MM.1S (cell line): ENCODE data around the gene TOM1.

Experiments used
- EZH2 ChIP-seq: fragments of 300-600 bp; sonication (generic); optimal IDR thresholded peaks from 2 replicates; pipeline ENCODE3; 2017; ENCODE audit warnings: low read depth, mild to moderate bottlenecking, antibody characterized with exemption, low read length, mixed read lengths
- EZH2phosphoT487 ChIP-seq: fragments of 300-600 bp; sonication (generic); IDR thresholded peaks from 2 replicates; pipeline ENCODE4 v1.6.1; 2018; ENCODE audit warnings: antibody characterized with exemption, low read length
- TF ChIP-seq, protein P1 (sequence below): fragments of 300-600 bp; sonication (generic); IDR thresholded peaks from 2 replicates; pipeline ENCODE4 v1.5.1; 2016; ENCODE audit warnings: antibody characterized with exemption, low read length, mixed read lengths

DNA sequence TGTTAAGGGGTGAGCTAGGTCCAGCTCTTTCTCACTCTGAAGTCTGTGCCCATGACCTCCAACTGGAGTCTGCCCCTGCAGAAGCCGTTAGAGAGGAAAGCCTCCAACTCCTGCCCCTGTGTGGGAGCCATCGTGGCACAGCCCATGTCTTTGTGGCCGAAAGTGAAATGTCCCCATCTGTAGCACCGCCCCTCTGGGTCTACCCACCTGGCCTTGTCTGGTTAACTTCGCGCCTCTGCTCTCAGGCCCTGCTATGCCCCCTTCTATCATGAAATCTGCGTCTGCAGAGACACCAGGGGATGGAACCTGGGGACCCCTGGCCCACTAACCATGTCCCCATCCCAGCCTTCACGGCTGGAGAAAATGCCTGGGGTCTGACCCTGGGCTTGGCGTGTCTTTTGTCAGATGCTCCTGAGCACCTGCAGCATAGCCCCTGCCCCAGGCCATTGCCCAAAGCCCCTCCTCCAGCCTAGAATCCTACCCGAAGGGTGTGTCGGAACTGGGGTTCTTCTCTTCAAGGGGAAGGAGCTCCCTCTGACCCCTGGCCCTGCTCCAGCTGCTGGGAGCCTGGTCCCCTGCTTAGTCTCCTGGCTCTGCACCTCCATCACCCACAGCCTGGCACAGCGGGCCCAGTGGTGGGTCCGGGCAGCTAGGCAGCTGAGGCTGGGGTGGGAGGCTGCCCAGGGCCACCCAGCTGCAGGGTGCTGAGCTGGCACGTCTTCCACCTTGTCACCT lies 45.4 kb downstream of the TOM1 start:
- TF ChIP-seq, protein P1, sequence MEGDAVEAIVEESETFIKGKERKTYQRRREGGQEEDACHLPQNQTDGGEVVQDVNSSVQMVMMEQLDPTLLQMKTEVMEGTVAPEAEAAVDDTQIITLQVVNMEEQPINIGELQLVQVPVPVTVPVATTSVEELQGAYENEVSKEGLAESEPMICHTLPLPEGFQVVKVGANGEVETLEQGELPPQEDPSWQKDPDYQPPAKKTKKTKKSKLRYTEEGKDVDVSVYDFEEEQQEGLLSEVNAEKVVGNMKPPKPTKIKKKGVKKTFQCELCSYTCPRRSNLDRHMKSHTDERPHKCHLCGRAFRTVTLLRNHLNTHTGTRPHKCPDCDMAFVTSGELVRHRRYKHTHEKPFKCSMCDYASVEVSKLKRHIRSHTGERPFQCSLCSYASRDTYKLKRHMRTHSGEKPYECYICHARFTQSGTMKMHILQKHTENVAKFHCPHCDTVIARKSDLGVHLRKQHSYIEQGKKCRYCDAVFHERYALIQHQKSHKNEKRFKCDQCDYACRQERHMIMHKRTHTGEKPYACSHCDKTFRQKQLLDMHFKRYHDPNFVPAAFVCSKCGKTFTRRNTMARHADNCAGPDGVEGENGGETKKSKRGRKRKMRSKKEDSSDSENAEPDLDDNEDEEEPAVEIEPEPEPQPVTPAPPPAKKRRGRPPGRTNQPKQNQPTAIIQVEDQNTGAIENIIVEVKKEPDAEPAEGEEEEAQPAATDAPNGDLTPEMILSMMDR, result no peak
- TF ChIP-seq EZH2 (no peak), EZH2phosphoT487 (no peak)
